ENCODE data around the gene PCNA.

PCNA gene

DNA sequence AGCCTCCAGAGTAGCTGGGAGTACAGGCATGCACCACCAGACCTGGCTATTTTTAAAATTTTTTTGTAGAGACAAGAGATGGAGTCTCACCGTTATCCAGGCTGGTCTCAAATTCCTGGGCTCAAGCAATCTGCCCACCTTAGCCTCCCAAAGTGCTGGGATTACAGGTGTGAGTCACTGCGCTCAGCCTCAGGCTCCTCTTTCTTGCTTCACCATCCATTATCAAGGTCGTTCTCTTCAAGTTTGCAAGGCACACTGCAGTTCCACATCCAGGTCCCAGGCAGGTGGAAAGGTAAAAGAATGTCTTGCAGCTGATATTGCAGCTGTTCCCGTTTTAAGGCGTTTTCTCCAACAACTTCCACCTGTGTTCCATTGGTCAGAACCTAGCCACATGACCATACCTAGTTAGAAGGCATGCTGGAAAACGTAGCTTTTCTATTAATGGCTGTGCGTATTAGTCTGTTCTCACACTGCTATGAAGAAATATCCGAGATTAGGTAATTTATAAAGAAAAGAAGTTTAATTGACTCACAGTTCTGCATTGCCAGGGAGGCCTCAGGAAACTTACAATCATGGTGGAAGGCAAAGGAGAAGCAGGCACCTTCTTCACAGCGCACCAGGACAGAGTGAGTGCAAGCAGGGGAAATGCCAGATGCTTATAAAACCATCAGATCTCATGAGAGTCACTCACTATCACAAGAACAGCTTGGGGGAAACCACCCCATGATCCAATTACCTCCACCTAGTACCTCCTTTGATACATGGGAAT lies 51.7 kb downstream of the PCNA start:
- no peak for DNase-seq (ENCODE audit: low read depth in 2 of 2, low spot score in 1 of 2)

GRCh38 chr20:5065879-5066383 lies 53.8 kb downstream of the PCNA start:
- no peak for DNase-seq (ENCODE audit: low read depth in 2 of 2, low spot score in 1 of 2)

DNA sequence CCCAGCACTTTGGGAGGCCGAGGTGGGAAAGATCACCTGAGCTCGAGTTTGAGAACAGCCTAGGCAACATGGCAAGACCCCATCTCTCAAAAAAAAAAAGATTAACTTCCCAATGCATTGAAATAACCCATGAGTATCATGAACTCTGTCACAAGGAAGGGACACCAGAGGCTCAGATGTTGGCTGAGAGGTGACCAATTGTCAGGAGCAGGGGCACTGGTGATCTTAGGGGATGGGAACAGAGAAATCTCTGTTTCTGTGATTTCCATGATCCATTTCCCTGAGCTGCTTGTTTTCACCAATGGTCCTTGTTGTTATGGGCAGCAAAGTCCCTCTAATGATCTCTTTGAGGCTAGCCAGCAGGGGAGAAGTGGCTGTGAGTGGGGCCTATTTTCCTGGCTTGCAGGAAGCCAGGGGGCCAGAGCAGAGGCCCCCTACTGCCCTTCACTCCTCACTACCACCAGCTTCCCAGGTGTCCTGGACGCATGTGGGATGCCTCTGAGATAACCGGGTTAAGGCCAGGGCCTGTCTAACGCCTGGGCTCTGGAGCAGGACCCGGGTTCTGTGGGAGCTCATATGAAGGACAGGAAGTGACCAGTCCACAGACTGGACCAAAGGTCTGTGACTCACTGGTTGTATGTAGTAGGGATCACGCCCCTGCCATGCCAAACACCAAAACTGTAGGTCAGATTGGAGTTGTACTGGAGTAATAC lies 54.4 kb downstream of the PCNA start:
- no peak for DNase-seq (ENCODE audit: low read depth in 2 of 2, low spot score in 1 of 2)
